Activated CD4-positive, alpha-beta T cell treated with anti-CD3 and anti-CD28 coated beads for 36 hours (primary cell): ENCODE data around the gene ACTN4. TPM values are rescaled to one million over a fixed set of nuclear protein-coding genes. Genes with fewer than 3 reads are reported as not detected.

ENCODE experiments used
- ATAC-seq: fragments of 200-7000 bp; cut with Tn5 transposase; one replicate; pipeline ENCODE4 v1.10.0; 2021; ENCODE audit warnings: mild to moderate bottlenecking, moderate library complexity
- CTCF ChIA-PET: fragments of 350-600 bp; sonication (Branson Sonifier 250); formaldehyde crosslinking; loops from one replicate; lab custom pipeline; 2021; ENCODE audit warnings: antibody characterized with exemption; lab: Charles Lee
- POLR2A ChIA-PET: fragments of 350-600 bp; sonication (Branson Sonifier 250); formaldehyde crosslinking; loops from one replicate; lab custom pipeline; 2021; ENCODE audit warnings: antibody characterized with exemption, inconsistent platforms; lab: Charles Lee
- DNase-seq: peaks from one replicate; pipeline ENCODE4 v3.0.0-alpha.2; 2020
- H3K27ac Mint-ChIP-seq: one replicate; pipeline ENCODE4 v1.8.0; 2021; ENCODE audit warnings: mixed read lengths
- H3K27me3 Mint-ChIP-seq: one replicate; pipeline ENCODE4 v1.8.0; 2021; ENCODE audit warnings: mixed read lengths
- H3K36me3 Mint-ChIP-seq: one replicate; pipeline ENCODE4 v1.8.0; 2021; ENCODE audit warnings: low read depth, mixed read lengths
- H3K4me1 Mint-ChIP-seq: one replicate; pipeline ENCODE4 v1.8.0; 2021; ENCODE audit warnings: mixed read lengths
- H3K4me3 Mint-ChIP-seq: one replicate; pipeline ENCODE4 v1.8.0; 2021; ENCODE audit warnings: mild to moderate bottlenecking, moderate library complexity, mixed read lengths
- H3K9me3 Mint-ChIP-seq: one replicate; pipeline ENCODE4 v1.8.0; 2021; ENCODE audit warnings: low read depth, mixed read lengths
- intact Hi-C, 2 experiments: fragments of 100-400 bp; cut with DNase I in 1 of 2; cut with micrococcal nuclease in 1 of 2; formaldehyde crosslinking; loops; one replicate each; pipeline versions ENCODE4 v1.14.2 to v1.15.1; 2022 to 2024; cut with DNase I, micrococcal nuclease
- total RNA-seq, 2 experiments: library from RNA; stranded (reverse); gene quantifications; one replicate each; pipeline ENCODE4 v1.2.3, GENCODE V29; 2021

ACTN4 gene
- total RNA-seq, 2 experiments from 2014 or later: 181 to 182 TPM

DNA sequence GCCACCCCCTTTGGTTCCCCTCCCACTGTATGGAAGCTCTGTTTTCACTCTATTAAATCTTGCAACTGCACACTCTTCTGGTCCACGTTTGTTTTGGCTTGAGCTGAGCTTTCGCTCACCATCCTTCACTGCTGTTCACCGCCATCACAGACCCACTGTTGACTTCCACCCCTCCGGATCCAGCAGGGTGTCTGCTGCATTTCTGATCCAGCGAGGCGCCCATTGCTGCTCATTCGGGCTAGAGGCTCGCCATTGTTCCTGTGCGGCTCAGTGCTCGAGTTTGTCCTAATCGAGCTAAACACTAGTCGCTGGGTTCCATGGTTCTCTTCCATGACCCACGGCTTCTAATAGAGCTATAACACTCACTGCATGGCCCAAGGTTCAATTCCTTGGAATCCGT, 42.7 kb downstream of the ACTN4 start:
- ATAC-seq (no peak), DNase-seq (no peak)
- H3K27ac Mint-ChIP-seq: no peak overlapping the region
- H3K36me3 Mint-ChIP-seq: peaks cover 4% of the 10 kb centered on the region
- H3K4me3 Mint-ChIP-seq: no peak overlapping the region
- no peaks in the 10 kb centered on the region for H3K9me3 Mint-ChIP-seq
- ChIA-PET CTCF (interaction anchor here (1.1 kb wide), 1 partner anchor 21 kb away, joined by 3 read pairs; no protein-coding TSS in a partner anchor), POLR2A (no interaction called here)
- intact Hi-C loops: no loop called here
- peaks cover 56% of the 10 kb centered on the region for H3K4me1 Mint-ChIP-seq
- no peaks in the 10 kb centered on the region for H3K27me3 Mint-ChIP-seq

DNA sequence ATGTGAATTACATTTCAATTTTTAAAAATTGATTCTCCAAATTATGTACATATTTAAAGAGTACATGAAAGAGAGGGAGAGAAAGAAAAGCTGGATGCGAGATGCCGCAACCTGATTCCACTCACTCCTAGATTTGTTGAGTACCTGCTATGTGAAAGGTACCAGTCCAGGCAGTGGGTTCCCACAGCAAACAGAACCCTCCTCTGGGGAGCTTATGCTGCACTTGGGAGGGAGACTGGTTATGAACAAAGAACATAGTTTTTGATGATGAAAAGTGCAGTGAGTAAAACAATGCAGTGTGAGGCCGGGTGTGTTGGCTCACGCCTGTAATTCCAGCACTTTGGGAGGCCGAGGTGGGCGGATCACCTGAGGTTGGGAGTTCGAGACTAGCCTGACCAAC, 43.4 kb downstream of the ACTN4 start:
- no peak overlapping the region for H3K27ac Mint-ChIP-seq
- POLR2A ChIA-PET: no interaction called here
- intact Hi-C loops: no loop called here

DNA sequence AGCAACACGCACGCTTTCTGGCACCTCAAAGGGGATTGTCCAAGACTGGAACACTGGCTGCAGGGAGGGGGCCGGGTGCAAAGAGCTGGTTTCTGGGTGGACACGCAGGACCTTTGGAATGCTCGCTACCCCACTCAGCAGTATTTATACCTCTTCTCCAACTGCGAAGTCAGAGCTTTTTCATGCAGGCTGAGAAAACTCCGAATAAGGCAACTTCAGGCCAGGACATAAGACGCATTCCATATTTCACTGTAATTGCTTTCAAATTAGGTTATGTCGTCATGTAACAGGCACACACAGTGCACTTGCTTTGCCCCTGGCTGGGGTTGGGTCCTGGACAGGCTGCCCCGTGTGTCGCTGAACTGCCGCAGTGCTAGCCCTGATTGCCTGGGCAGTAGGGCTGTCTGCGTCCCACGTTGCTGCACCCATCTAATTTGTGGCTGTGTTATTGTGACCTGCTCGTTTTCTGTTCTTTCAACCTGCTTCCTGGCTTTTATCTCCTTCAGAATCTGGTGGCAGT, 44.5 kb downstream of the ACTN4 start:
- H3K27ac Mint-ChIP-seq: peak overlapping the region; percentile 31
- CTCF ChIA-PET: no interaction called here

More for the DNA sequence above, 43.4 kb downstream of the ACTN4 start:
- Mint-ChIP-seq H3K4me3 (no peak overlapping the region), H3K4me1 (peaks cover 49% of the 10 kb centered on the region), H3K9me3 (no peaks in the 10 kb centered on the region), H3K27me3 (no peaks in the 10 kb centered on the region), H3K36me3 (peaks cover 4% of the 10 kb centered on the region)
- ATAC-seq (no peak), DNase-seq (no peak)
- CTCF ChIA-PET: interaction anchor here (1.1 kb wide), 1 partner anchor 21 kb away, joined by 3 read pairs; no protein-coding TSS in a partner anchor

DNA sequence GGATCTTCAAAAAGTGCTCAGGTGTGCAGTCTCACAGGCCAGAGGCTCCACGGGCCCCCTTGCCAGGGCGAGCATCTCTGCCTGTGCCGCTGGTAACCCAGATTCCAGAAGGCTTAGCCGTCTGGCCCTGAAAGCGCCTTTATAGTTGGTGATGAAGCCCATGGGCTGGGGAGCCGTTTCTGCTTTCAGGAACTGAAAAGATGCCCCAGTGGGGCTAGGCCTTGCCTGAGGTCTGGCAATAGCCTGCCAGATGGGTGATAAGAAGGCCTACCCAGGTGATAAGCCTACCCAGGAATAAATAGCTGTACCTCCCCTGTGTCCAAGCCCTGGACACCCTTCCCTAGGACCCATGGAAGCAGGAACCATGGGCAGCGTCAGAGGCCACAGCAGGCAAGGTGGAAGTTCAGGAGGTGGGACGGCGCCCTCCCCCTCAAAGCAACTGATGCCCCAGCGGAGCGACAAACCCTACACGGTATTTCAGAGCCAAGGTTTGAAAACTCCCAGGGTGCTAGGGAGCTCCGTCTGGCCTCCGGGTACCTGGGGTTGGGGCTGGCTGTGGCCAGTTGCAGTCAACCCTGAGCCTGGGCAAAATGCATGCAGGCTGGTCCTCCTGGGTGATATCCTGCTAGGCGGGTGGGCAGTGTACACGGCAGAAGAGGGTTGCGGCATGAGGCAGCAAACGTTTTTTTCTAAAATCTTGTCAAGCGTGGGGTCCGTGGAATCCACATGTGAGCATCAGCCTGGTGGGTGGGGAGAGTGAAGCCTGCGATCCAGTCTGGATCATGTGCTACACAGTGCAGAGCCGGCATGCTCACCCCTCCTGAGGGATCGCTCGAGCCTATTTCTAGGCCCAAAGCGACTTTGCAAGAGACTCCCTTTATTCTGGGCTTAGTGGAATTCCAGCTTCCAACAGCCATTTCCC, 45.3 kb downstream of the ACTN4 start:
- ChIA-PET CTCF (no interaction called here), POLR2A (no interaction called here)
- Mint-ChIP-seq H3K27me3 (no peaks in the 10 kb centered on the region), H3K4me1 (peaks cover 34% of the 10 kb centered on the region), H3K36me3 (peaks cover 4% of the 10 kb centered on the region), H3K4me3 (no peak overlapping the region), H3K27ac (no peak overlapping the region), H3K9me3 (no peaks in the 10 kb centered on the region)
- no peak for ATAC-seq
- DNase-seq: no peak
- intact Hi-C loops: no loop called here

More for the DNA sequence above, 44.5 kb downstream of the ACTN4 start:
- H3K36me3 Mint-ChIP-seq: peaks cover 4% of the 10 kb centered on the region
- H3K9me3 Mint-ChIP-seq: no peaks in the 10 kb centered on the region
- no peaks in the 10 kb centered on the region for H3K27me3 Mint-ChIP-seq
- no peak overlapping the region for H3K4me3 Mint-ChIP-seq
- ATAC-seq: no peak
- H3K4me1 Mint-ChIP-seq: peaks cover 40% of the 10 kb centered on the region
- no peak for DNase-seq
- POLR2A ChIA-PET: interaction anchor here (0.6 kb wide), 1 partner anchor 11 kb away, joined by 6 read pairs; no protein-coding TSS in a partner anchor
- intact Hi-C loops: no loop called here

GRCh38 chr19:38693380-38694223, 46.2 kb downstream of the ACTN4 start:
- no peaks in the 10 kb centered on the region for H3K27me3 Mint-ChIP-seq
- peak; percentile 77 for ATAC-seq
- H3K4me1 Mint-ChIP-seq: peaks cover 43% of the 10 kb centered on the region
- intact Hi-C loops: no loop called here
- CTCF ChIA-PET: no interaction called here
- H3K9me3 Mint-ChIP-seq: no peaks in the 10 kb centered on the region
- peak overlapping the region; percentile 19 for H3K27ac Mint-ChIP-seq
- H3K36me3 Mint-ChIP-seq: peaks cover 4% of the 10 kb centered on the region
- POLR2A ChIA-PET: no interaction called here
- no peak overlapping the region for H3K4me3 Mint-ChIP-seq
- DNase-seq: peak; percentile 14

GRCh38 chr19:38695317-38695683, 47.9 kb downstream of the ACTN4 start:
- H3K36me3 Mint-ChIP-seq: peaks cover 4% of the 10 kb centered on the region

GRCh38 chr19:38695832-38696728, 48.6 kb downstream of the ACTN4 start:
- ChIA-PET POLR2A (no interaction called here), CTCF (interaction anchor here (0.7 to 1.1 kb wide), 2 partner anchors 34 to 181 kb away, joined by 3 read pairs; no protein-coding TSS in a partner anchor)

More at GRCh38 chr19:38695317-38695683, 47.9 kb downstream of the ACTN4 start:
- no peak overlapping the region for H3K27ac Mint-ChIP-seq
- DNase-seq: no peak
- CTCF ChIA-PET: no interaction called here
- H3K4me3 Mint-ChIP-seq: no peak overlapping the region
- peaks cover 50% of the 10 kb centered on the region for H3K4me1 Mint-ChIP-seq
- no peaks in the 10 kb centered on the region for H3K27me3 Mint-ChIP-seq
- intact Hi-C loops: no loop called here
- POLR2A ChIA-PET: no interaction called here
- no peaks in the 10 kb centered on the region for H3K9me3 Mint-ChIP-seq
- ATAC-seq: no peak

DNA sequence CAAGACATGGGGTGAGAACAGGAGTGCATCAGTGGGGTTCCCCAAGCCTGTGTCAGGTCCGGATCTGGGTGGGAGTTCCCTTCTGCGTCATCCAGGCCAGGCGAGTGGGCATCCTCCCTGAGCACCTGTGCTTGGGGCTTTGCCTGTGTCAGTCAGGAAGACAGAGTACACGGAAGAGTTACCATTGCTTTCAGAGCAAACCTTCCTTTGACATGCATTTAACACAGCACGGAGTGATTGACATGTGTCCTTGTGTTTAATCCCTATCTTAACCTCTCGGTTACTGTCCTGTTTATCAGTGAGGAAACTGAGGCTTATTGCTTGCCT, 49.2 kb downstream of the ACTN4 start:
- no peaks in the 10 kb centered on the region for H3K9me3 Mint-ChIP-seq
- ATAC-seq (no peak), DNase-seq (no peak)
- peaks cover 7% of the 10 kb centered on the region for H3K36me3 Mint-ChIP-seq
- CTCF ChIA-PET: interaction anchor here (0.7 to 1.1 kb wide), 2 partner anchors 34 to 181 kb away, joined by 3 read pairs; no protein-coding TSS in a partner anchor
- H3K27me3 Mint-ChIP-seq: no peaks in the 10 kb centered on the region
- H3K4me1 Mint-ChIP-seq: peaks cover 47% of the 10 kb centered on the region
- no peak overlapping the region for H3K4me3 Mint-ChIP-seq
- POLR2A ChIA-PET: no interaction called here
- intact Hi-C loops: no loop called here
- no peak overlapping the region for H3K27ac Mint-ChIP-seq

More at GRCh38 chr19:38695832-38696728, 48.6 kb downstream of the ACTN4 start:
- H3K27ac Mint-ChIP-seq: no peak overlapping the region
- intact Hi-C loops: no loop called here
- H3K4me1 Mint-ChIP-seq: peaks cover 47% of the 10 kb centered on the region
- ATAC-seq (no peak), DNase-seq (no peak)
- H3K36me3 Mint-ChIP-seq: peaks cover 7% of the 10 kb centered on the region
- H3K9me3 Mint-ChIP-seq: no peaks in the 10 kb centered on the region
- H3K4me3 Mint-ChIP-seq: no peak overlapping the region
- H3K27me3 Mint-ChIP-seq: no peaks in the 10 kb centered on the region

- Mint-ChIP-seq H3K4me3 (no peak overlapping the region), H3K36me3 (peaks cover 7% of the 10 kb centered on the region), H3K9me3 (no peaks in the 10 kb centered on the region), H3K27me3 (no peaks in the 10 kb centered on the region), H3K27ac (no peak overlapping the region), H3K4me1 (peaks cover 42% of the 10 kb centered on the region)
- ATAC-seq: no peak
- DNase-seq: no peak
- ChIA-PET POLR2A (no interaction called here), CTCF (no interaction called here)
- intact Hi-C loops: no loop called here
Observed at GRCh38 chr19:38697197-38697596, 49.7 kb downstream of the ACTN4 start.

DNA sequence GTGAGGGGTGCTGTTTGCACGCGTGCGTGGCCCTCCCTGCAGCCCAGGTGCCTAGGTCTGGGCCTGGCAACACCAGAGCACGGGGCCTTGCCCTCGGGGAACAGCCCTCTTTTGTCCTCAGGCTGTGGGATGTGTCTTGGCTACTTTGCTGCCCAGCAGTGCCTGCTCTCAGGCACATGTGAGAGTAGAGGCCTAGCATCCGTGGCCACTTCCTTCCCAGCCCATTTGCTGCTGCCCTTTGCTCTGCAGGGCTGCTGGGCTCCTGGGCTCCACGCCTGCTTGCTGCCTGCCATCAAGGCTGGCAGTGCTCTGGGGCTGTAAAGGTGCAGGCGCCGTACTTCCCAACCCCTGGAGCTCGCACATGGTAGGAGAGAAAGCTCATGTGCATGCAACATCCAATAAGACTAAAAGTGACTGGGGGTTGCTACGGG, 50.2 kb downstream of the ACTN4 start:
- DNase-seq: no peak
- ChIA-PET POLR2A (no interaction called here), CTCF (no interaction called here)
- no peak overlapping the region for H3K4me3 Mint-ChIP-seq
- peaks cover 38% of the 10 kb centered on the region for H3K4me1 Mint-ChIP-seq
- no peaks in the 10 kb centered on the region for H3K9me3 Mint-ChIP-seq
- H3K27me3 Mint-ChIP-seq: no peaks in the 10 kb centered on the region
- peaks cover 7% of the 10 kb centered on the region for H3K36me3 Mint-ChIP-seq
- H3K27ac Mint-ChIP-seq: no peak overlapping the region
- intact Hi-C loops: no loop called here
- ATAC-seq: no peak
